GM21723 (cell line): Measurements from ENCODE around the gene CTXN1.

ENCODE experiments used
- ATAC-seq: cut with Tn5 transposase; IDR thresholded peaks from one replicate; pipeline ENCODE4 v1.9.1; 2021; ENCODE audit warnings: mild to moderate bottlenecking, moderate library complexity; ENCODE audit not compliant: unreplicated experiment

CTXN1 gene

GRCh38 chr19:7915250-7916102, 10.5 kb downstream of the CTXN1 start:
- ATAC-seq, result no peak

DNA sequence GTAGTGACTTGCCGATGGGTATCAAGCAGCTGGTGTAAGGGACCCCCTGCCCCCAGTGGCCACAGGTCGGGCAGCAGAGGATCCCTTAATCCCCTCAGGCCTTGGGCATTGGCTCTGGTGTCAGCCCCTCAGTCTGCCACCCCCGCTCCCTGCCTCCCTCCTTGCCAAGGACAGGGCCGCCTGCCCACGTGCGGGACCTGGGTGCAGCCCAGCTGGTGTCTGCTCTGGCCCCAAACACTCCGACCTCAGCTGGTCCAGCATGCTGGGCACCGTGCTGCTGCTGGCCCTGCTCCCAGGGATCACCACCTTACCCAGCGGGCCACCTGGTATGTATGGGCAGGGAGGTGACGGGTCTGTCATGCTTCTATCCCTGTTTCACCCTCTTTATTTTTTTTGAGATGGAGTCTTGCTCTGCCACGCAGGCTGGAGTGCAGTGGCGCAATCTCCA, 11.3 kb downstream of the CTXN1 start, which contains the start of gene TGFBR3L:
TGFBR3L (plus strand) TSS at position 233 of the 448 bp plus-strand sequence.
- ATAC-seq, result no peak

GRCh38 chr19:7914099-7914498, 11.8 kb downstream of the CTXN1 start:
- no peak for ATAC-seq

- no peak for ATAC-seq
These were observed 12.3 kb downstream of the CTXN1 start for GRCh38 chr19:7913652-7914051.

DNA sequence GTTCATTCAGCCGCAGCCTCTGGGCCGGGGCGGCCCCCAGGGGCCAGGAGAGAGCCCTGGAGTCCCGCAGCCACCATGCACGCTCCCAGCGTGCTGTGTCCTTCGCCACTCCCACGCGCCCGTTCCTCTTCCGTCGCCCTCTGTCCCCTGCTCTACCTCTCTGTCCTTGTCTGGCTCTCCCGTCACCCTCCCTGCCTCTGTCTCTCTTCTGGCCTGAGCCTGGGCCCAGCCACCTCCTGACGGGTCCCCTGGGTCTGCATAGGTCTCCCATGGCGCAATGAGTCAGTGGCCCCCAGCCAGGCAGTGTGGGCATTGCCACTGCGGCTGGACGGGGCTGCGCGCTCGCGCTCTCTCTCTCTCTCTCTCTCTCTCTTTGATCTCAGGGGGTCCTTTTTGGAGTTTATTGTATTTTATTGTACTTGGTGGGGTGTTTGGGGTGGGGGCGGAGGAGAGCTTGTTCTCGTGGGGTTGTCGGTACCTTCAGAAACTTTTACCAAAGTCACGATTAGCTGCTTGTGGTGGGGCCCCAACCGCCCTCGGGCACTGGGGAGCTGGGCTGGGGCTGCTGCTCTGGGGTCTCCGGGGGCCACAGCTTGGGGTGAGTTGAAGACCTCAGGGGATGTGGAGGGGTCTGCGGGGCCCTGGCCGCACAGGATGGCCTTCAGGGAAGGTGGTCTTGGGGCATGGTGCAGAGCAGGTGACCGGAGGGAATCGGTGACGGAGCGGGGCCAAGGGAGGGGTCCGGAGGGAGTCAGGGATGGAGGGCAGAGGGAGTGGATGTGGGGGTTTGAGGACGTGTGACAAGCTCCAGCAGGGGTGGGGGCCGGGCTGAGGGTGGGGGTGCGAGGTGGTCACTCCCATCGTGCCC, 13.0 kb downstream of the CTXN1 start:
- no peak for ATAC-seq

DNA sequence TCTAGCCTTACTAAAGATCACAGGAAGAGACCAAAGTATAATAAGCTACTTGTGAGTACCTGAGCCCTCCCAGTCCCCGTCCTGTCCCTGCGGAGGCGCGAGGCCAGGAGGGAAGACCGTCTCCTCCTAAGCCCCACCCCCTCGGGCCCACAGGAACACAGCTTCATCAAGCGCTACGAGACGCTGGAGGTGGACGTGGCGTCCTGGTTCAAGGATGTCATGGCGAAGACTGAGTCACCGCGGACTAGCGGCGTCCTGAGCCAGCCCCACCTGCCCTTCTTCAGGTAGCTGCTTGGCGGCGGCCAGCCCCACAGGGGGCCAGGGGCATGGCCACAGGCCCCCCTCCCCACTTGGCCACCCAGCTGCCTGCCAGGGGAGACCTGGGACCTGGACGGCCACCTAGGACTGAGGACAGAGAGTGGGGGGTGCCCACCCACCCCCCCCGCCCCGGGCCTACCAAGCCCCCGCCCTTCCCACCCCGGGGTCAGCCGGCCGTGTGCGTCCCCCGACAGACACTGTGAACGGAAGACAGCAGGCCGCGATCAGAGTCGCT, 13.7 kb downstream of the CTXN1 start:
- ATAC-seq, result no peak

GRCh38 chr19:7911508-7912143, 14.3 kb downstream of the CTXN1 start:
- ATAC-seq, result no peak

DNA sequence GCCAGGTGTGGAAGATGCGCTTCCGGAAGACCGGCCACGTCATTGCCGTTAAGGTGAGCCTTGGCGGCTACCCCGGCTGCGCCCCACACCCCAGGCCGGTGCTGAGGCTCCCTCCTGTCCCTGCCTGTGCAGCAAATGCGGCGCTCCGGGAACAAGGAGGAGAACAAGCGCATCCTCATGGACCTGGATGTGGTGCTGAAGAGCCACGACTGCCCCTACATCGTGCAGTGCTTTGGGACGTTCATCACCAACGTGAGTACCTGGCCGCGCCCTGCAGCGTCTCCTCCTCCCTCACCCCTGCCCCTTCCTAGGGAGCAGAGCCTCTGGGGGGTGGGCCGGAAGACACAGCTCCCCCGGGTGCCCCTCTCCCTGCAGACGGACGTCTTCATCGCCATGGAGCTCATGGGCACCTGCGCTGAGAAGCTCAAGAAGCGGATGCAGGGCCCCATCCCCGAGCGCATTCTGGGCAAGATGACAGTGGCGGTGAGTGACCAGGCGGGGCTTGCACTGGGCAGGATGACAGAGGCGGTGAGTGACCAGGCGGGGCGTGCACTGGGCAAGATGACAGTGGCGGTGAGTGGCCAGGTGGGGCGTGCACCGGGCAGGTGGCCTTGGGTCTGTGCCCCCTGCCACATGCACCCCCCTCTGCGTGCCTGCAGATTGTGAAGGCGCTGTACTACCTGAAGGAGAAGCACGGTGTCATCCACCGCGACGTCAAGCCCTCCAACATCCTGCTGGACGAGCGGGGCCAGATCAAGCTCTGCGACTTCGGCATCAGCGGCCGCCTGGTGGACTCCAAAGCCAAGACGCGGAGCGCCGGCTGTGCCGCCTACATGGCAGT, 15.4 kb downstream of the CTXN1 start:
- no peak for ATAC-seq

GRCh38 chr19:7909471-7910067, 16.4 kb downstream of the CTXN1 start:
- ATAC-seq, result no peak

GRCh38 chr19:7908742-7909461, 17.0 kb downstream of the CTXN1 start:
- no peak for ATAC-seq

DNA sequence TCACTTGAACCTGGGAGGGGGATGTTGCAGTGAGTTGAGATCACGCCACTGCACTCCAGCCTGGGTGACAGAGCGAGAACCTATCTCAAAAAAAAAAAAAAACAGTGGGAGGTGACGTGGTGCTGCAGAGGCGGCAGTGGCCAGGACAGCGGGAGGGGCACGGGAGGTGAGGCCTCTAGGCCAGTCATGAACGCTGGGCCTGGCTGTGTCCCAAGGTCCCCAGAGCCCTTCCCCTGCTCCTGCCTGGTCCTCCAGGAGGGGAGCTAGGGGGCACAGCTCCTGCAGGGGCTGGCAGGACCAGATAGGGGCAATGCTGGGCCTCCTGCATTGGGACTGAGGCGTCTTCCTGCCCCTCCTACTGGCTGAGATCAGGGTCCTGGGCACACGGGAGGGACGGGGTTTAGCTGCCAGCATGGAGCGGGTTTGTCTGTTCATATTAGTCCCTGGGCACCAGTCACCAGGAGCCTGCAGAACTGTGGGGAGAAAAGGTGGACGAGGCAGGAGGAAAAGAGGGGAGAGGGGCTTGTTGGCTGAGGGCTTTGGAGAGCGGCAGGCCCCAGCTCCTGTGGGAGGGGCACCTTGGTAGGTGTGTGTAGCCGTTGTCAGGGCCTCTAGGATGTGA, 17.7 kb downstream of the CTXN1 start:
- no peak for ATAC-seq

- no peak for ATAC-seq
These were observed 18.4 kb downstream of the CTXN1 start for GRCh38 chr19:7907544-7907943.

DNA sequence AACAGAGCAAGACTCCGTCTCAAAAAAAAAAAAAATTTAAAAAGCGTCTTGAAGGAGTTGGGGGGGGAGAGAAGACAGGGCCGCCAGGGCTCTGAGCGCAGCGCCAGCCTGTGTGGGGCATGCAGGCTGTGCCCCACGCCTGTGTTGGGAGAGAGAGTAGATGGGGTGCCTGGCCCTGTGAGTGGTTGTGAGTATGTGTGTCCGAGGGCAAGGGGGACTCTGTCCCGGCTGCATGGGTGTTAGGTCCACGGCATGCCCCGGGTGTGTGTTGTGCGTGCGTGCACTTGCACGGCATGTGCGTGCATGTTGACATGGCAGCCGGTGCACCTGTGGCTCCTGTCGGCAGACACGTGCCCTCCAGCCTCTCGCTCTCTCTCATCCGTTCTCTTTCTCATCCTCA, 18.8 kb downstream of the CTXN1 start:
- no peak for ATAC-seq

DNA sequence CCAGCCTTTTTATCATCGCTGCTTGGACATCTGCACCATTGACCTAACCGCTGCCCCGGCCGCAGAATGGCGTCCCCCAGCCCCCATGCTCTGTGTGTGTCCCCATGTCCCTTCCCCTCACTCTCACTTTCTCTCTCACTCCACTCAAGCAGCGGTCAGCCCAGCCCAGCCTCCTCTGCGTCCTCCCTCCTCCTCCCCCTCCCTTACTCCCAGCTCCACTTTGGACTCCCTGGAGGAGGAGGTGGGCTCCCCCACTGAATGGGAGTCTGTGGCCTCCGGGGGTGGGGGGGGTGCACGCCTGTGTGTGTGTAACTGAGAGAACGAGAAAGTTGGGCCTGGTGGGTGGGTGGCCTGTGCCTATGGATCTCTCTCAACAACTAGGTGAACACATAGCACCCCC, 20.1 kb downstream of the CTXN1 start:
- ATAC-seq, result no peak

DNA sequence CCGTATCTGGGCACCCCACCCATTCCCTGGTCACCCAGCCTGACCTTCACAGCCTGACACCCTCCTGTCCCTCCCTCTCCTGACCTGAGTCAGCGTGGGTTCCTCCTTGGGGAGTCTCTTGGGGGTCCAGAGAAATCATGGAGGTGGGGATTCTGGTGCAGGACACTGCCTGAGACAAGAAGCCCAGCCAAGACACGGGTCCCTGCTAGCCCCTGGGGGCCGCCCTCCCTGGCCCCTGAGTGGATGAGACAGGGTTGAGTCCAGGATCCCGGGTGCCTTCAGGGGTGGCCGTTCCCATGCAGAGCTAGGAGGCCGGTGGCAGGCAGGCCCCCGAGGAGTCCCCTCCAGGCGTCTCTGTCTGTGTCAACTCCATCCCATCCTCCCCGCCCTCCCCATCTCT, 20.7 kb downstream of the CTXN1 start:
- ATAC-seq, result no peak

GRCh38 chr19:7904074-7905020, 21.6 kb downstream of the CTXN1 start:
- peak; percentile 27 for ATAC-seq

- peak; percentile 72 for ATAC-seq
These were observed 22.5 kb downstream of the CTXN1 start, which contains the start of gene MAP2K7 for GRCh38 chr19:7903244-7904073. Gene MAP2K7, plus strand, starts transcription at chr19:7903877. Its CDS starts 68 bp downstream, at chr19:7903945.
